Mesodermal cell (in vitro differentiated cells): Measurements from ENCODE around the gene FAM20A.

Experiments
- H3K27ac ChIP-seq: 2 replicates; pipeline ENCODE4 v1.7.0; 2013; ENCODE audit warnings: mild to moderate bottlenecking, low read depth, low read length, moderate library complexity; ENCODE audit not compliant: severe bottlenecking
- H3K36me3 ChIP-seq: 2 replicates; pipeline ENCODE4 v1.7.1; 2013; ENCODE audit warnings: mild to moderate bottlenecking, low read length, moderate library complexity; ENCODE audit not compliant: control insufficient read depth, insufficient read depth
- H3K4me1 ChIP-seq: one replicate; pipeline ENCODE4 v1.7.1; 2013; ENCODE audit warnings: mild to moderate bottlenecking, low read length; ENCODE audit not compliant: insufficient read depth, control insufficient read depth, poor library complexity, severe bottlenecking
- H3K4me3 ChIP-seq: 2 replicates; pipeline ENCODE4 v1.7.0; 2013; ENCODE audit warnings: low read length, control low read depth, mild to moderate bottlenecking; ENCODE audit not compliant: insufficient read depth, poor library complexity, severe bottlenecking; ENCODE audit errors: extremely low read depth
- H3K9me3 ChIP-seq: 2 replicates; pipeline ENCODE4 v1.7.1; 2013; ENCODE audit warnings: mild to moderate bottlenecking, low read length, moderate library complexity; ENCODE audit not compliant: control insufficient read depth
- WGBS, 2 experiments: methylation state at CpG; one replicate each; pipeline ENCODE4 v1.1.5; 2013; ENCODE audit warnings: missing lambda C conversion rate in 2 of 2; ENCODE audit not compliant: insufficient coverage in 2 of 2; 5-methylcytosine and 5-hydroxymethylcytosine counted together

The FAM20A gene

GRCh38 chr17:68624381-68624780, 23.2 kb upstream of the FAM20A start:
- Histone ChIP-seq H3K4me1 (peaks cover 10% of the 10 kb centered on the region), H3K27ac (no peak overlapping the region), H3K9me3 (no peaks in the 10 kb centered on the region), H3K36me3 (no peaks in the 10 kb centered on the region), H3K4me3 (no peak overlapping the region)
- 100% methylated on average over 1 of the region's 1 CpG; no CpG with 5 or more reads in 1 of the 2 experiments for WGBS, 2 experiments

- Histone ChIP-seq H3K36me3 (no peaks in the 10 kb centered on the region), H3K4me3 (no peak overlapping the region)
- 67 to 74% methylated on average over 3 to 5 of the region's 7 CpGs for WGBS, 2 experiments
Observed at GRCh38 chr17:68623811-68624210, 22.6 kb upstream of the FAM20A start.

GRCh38 chr17:68622423-68622822, 21.3 kb upstream of the FAM20A start:
- Histone ChIP-seq H3K36me3 (no peaks in the 10 kb centered on the region), H3K27ac (no peak overlapping the region), H3K4me3 (no peak overlapping the region), H3K4me1 (peaks cover 7% of the 10 kb centered on the region), H3K9me3 (no peaks in the 10 kb centered on the region)

More at GRCh38 chr17:68623811-68624210, 22.6 kb upstream of the FAM20A start:
- H3K27ac ChIP-seq, result no peak overlapping the region
- no peaks in the 10 kb centered on the region for H3K9me3 ChIP-seq
- H3K4me1 ChIP-seq, result peaks cover 10% of the 10 kb centered on the region

- 50% methylated on average over 1 of the region's 2 CpGs; no CpG with 5 or more reads in 1 of the 2 experiments for whole genome bisulfite sequencing, 2 experiments
- no peak overlapping the region for H3K27ac ChIP-seq
- no peaks in the 10 kb centered on the region for H3K9me3 ChIP-seq
Observed at GRCh38 chr17:68621065-68621464, 19.9 kb upstream of the FAM20A start.

GRCh38 chr17:68616334-68616733, 15.2 kb upstream of the FAM20A start:
- Histone ChIP-seq H3K36me3 (no peaks in the 10 kb centered on the region), H3K9me3 (no peaks in the 10 kb centered on the region), H3K4me1 (no peaks in the 10 kb centered on the region), H3K4me3 (no peak overlapping the region), H3K27ac (no peak overlapping the region)

More at GRCh38 chr17:68621065-68621464, 19.9 kb upstream of the FAM20A start:
- H3K4me1 ChIP-seq, result peaks cover 7% of the 10 kb centered on the region
- H3K36me3 ChIP-seq, result no peaks in the 10 kb centered on the region
- H3K4me3 ChIP-seq, result no peak overlapping the region

- no peaks in the 10 kb centered on the region for H3K36me3 ChIP-seq
- WGBS, 2 experiments, result 93 to 100% methylated on average over 2 of the region's 5 CpGs
Observed at GRCh38 chr17:68614718-68615117, 13.6 kb upstream of the FAM20A start.

GRCh38 chr17:68613739-68614298, 12.7 kb upstream of the FAM20A start:
- Histone ChIP-seq H3K4me1 (no peaks in the 10 kb centered on the region), H3K36me3 (no peaks in the 10 kb centered on the region), H3K27ac (no peak overlapping the region), H3K9me3 (peaks cover 9% of the 10 kb centered on the region), H3K4me3 (no peak overlapping the region)
- WGBS, 2 experiments, result 61 to 90% methylated on average over 3 to 4 of the region's 5 CpGs

More at GRCh38 chr17:68614718-68615117, 13.6 kb upstream of the FAM20A start:
- H3K4me3 ChIP-seq, result no peak overlapping the region
- no peaks in the 10 kb centered on the region for H3K4me1 ChIP-seq
- H3K27ac ChIP-seq, result no peak overlapping the region
- H3K9me3 ChIP-seq, result peaks cover 9% of the 10 kb centered on the region

GRCh38 chr17:68612923-68613292, 11.7 kb upstream of the FAM20A start:
- peaks cover 9% of the 10 kb centered on the region for H3K9me3 ChIP-seq
- no peaks in the 10 kb centered on the region for H3K4me1 ChIP-seq
- no peak overlapping the region for H3K4me3 ChIP-seq
- H3K27ac ChIP-seq, result no peak overlapping the region
- H3K36me3 ChIP-seq, result no peaks in the 10 kb centered on the region

- H3K27ac ChIP-seq, result no peak overlapping the region
- H3K4me1 ChIP-seq, result no peaks in the 10 kb centered on the region
- H3K9me3 ChIP-seq, result peaks cover 11% of the 10 kb centered on the region
- 50 to 100% methylated on average over 1 of the region's 3 CpGs for WGBS, 2 experiments
- no peaks in the 10 kb centered on the region for H3K36me3 ChIP-seq
- no peak overlapping the region for H3K4me3 ChIP-seq
Observed at GRCh38 chr17:68612209-68612922, 11.2 kb upstream of the FAM20A start.

- H3K4me3 ChIP-seq, result no peak overlapping the region
- H3K27ac ChIP-seq, result no peak overlapping the region
- no peaks in the 10 kb centered on the region for H3K36me3 ChIP-seq
- no peaks in the 10 kb centered on the region for H3K4me1 ChIP-seq
- H3K9me3 ChIP-seq, result peaks cover 15% of the 10 kb centered on the region
- 100% methylated on average over 1 to 2 of the region's 4 CpGs for WGBS, 2 experiments
Observed at GRCh38 chr17:68611353-68612208, 10.4 kb upstream of the FAM20A start.
